ENCODE measurements around the gene CTSC. TPM values are rescaled to one million over a fixed set of nuclear protein-coding genes. Genes with fewer than 3 reads are reported as not detected.
"Not testable (repeated sequence)": the region's sequence is repeated elsewhere in the genome, so short reads cannot be mapped to it uniquely, and the experiment has no call there.

Gene CTSC
- total RNA-seq, 2 experiments from 2014 or later: 119 to 122 TPM

- CTCF ChIA-PET: no interaction called here
- POLR2A ChIA-PET: no interaction called here
Observed at GRCh38 chr11:88297863-88298262, 39.7 kb downstream of the CTSC start.

- CTCF ChIA-PET: no interaction called here
- POLR2A ChIA-PET: no interaction called here
Observed at GRCh38 chr11:88297421-88297820, 40.1 kb downstream of the CTSC start.

- ChIA-PET CTCF (interaction anchor here (0.7 kb wide), 1 partner anchor 332 kb away, joined by 3 read pairs; no protein-coding TSS in a partner anchor), POLR2A (no interaction called here)
Observed at GRCh38 chr11:88295028-88295427, 42.5 kb downstream of the CTSC start.

- POLR2A ChIA-PET: interaction anchor here (0.6 kb wide), 1 partner anchor 85 kb away, joined by 6 read pairs; no protein-coding TSS in a partner anchor
- CTCF ChIA-PET: no interaction called here
Observed at GRCh38 chr11:88293931-88294330, 43.6 kb downstream of the CTSC start.

GRCh38 chr11:88292171-88292843 lies 45.2 kb downstream of the CTSC start:
- POLR2A ChIA-PET: no interaction called here
- CTCF ChIA-PET: no interaction called here

GRCh38 chr11:88288560-88288959 lies 49.0 kb downstream of the CTSC start:
- ChIA-PET POLR2A (no interaction called here), CTCF (no interaction called here)

GRCh38 chr11:88284336-88285050 lies 53.0 kb downstream of the CTSC start:
- ChIA-PET POLR2A (no interaction called here), CTCF (no interaction called here)

GRCh38 chr11:88282747-88283515 lies 54.6 kb downstream of the CTSC start:
- POLR2A ChIA-PET: no interaction called here
- CTCF ChIA-PET: no interaction called here

GRCh38 chr11:88281317-88281712 lies 56.2 kb downstream of the CTSC start:
- CTCF ChIA-PET: no interaction called here

GRCh38 chr11:88280673-88281316 lies 56.7 kb downstream of the CTSC start:
- CTCF ChIA-PET: no interaction called here

More at GRCh38 chr11:88281317-88281712, 56.2 kb downstream of the CTSC start:
- POLR2A ChIA-PET: no interaction called here

GRCh38 chr11:88277349-88277915 lies 60.1 kb downstream of the CTSC start:
- POLR2A ChIA-PET: no interaction called here
- CTCF ChIA-PET: no interaction called here

More at GRCh38 chr11:88280673-88281316, 56.7 kb downstream of the CTSC start:
- POLR2A ChIA-PET: no interaction called here

- ChIA-PET POLR2A (no interaction called here), CTCF (no interaction called here)
Observed at GRCh38 chr11:88275636-88276035, 61.9 kb downstream of the CTSC start.

GRCh38 chr11:88266919-88267318 lies 70.6 kb downstream of the CTSC start:
- POLR2A ChIA-PET: no interaction called here
- CTCF ChIA-PET: no interaction called here

- CTCF ChIA-PET: no interaction called here
- POLR2A ChIA-PET: no interaction called here
Observed at GRCh38 chr11:88266157-88266556, 71.4 kb downstream of the CTSC start.

GRCh38 chr11:88259431-88259830 lies 78.1 kb downstream of the CTSC start:
- ChIA-PET POLR2A (interaction anchor here (0.6 kb wide), 1 partner anchor 120 kb away, joined by 7 read pairs; no protein-coding TSS in a partner anchor), CTCF (no interaction called here)

GRCh38 chr11:88252208-88252607 lies 85.3 kb downstream of the CTSC start:
- CTCF ChIA-PET: no interaction called here

GRCh38 chr11:88250566-88251242 lies 86.8 kb downstream of the CTSC start:
- ChIA-PET CTCF (no interaction called here), POLR2A (no interaction called here)

More at GRCh38 chr11:88252208-88252607, 85.3 kb downstream of the CTSC start:
- POLR2A ChIA-PET: no interaction called here

GRCh38 chr11:88249706-88250105 lies 87.8 kb downstream of the CTSC start:
- ChIA-PET POLR2A (no interaction called here), CTCF (no interaction called here)

GRCh38 chr11:88246696-88247095 lies 90.8 kb downstream of the CTSC start:
- ChIA-PET POLR2A (no interaction called here), CTCF (no interaction called here)

- CTCF ChIA-PET: not testable (repeated sequence)
Observed at GRCh38 chr11:88245576-88245975, 92.0 kb downstream of the CTSC start.

More at GRCh38 chr11:88245576-88245975, 92.0 kb downstream of the CTSC start:
- POLR2A ChIA-PET: not testable (repeated sequence)

Measured in activated CD8-positive, alpha-beta memory T cell treated with anti-CD3 and anti-CD28 coated beads for 36 hours (primary cell).